Caco-2 (cell line): ENCODE measurements around the gene NENF. TPM values are rescaled to one million over a fixed set of nuclear protein-coding genes. Genes with fewer than 3 reads are reported as not detected.

Source experiments
- BruUV-seq: library from RNA; stranded (reverse); fragments of 400-500 nt; replicated peaks from 2 replicates; lab custom pipeline; 2021; lab: Mats Ljungman, UMichigan
- CTCF ChIA-PET: fragments of 300-600 bp; sonication (Branson Sonifier 250); formaldehyde crosslinking; loops from one replicate; lab custom pipeline; 2022; ENCODE audit warnings: antibody characterized with exemption; lab: Charles Lee
- POLR2A ChIA-PET: fragments of 300-600 bp; sonication (Branson Sonifier 250); formaldehyde crosslinking; loops from one replicate; lab custom pipeline; 2022; ENCODE audit warnings: antibody characterized with exemption; lab: Charles Lee
- DNase-seq, 2 experiments: peaks; one replicate each; pipeline versions ENCODE4 v3.0.0 to v3.0.0-alpha.2; 2020 to 2022
- H3K27me3 ChIP-seq: replicated peaks from 2 replicates; pipeline ENCODE4 v1.6.0; 2011; ENCODE audit warnings: low read length; ENCODE audit not compliant: control insufficient read depth, insufficient read depth
- H3K36me3 ChIP-seq: 2 replicates; pipeline ENCODE4 v1.5.1; 2011; ENCODE audit warnings: low read length; ENCODE audit not compliant: control insufficient read depth, insufficient read depth
- H3K4me1 ChIP-seq: fragments of 250-450 bp; sonication (Bioruptor Pico); 2 replicates; pipeline ENCODE4 v1.5.1; 2020; ENCODE audit warnings: mild to moderate bottlenecking
- H3K4me3 ChIP-seq: 2 replicates; pipeline ENCODE4 v1.5.1; 2011; ENCODE audit warnings: low read depth, mild to moderate bottlenecking, control low read depth, low read length
- H3K9me3 ChIP-seq: fragments of 250-450 bp; sonication (Bioruptor Pico); 2 replicates; pipeline ENCODE4 v1.5.1; 2020; ENCODE audit warnings: mild to moderate bottlenecking, moderate library complexity
- H3K27ac Mint-ChIP-seq: one replicate; pipeline ENCODE4 v1.8.0; 2022; ENCODE audit warnings: mixed read lengths; ENCODE audit not compliant: unreplicated experiment
- H3K27me3 Mint-ChIP-seq: one replicate; pipeline ENCODE4 v1.8.0; 2022; ENCODE audit warnings: mixed read lengths; ENCODE audit not compliant: insufficient read depth, unreplicated experiment
- H3K36me3 Mint-ChIP-seq: one replicate; pipeline ENCODE4 v1.8.0; 2022; ENCODE audit warnings: mild to moderate bottlenecking, mixed read lengths; ENCODE audit not compliant: insufficient read depth, unreplicated experiment
- H3K4me1 Mint-ChIP-seq: one replicate; pipeline ENCODE4 v1.8.0; 2022; ENCODE audit warnings: low read depth, mixed read lengths; ENCODE audit not compliant: unreplicated experiment
- H3K4me3 Mint-ChIP-seq: one replicate; pipeline ENCODE4 v1.8.0; 2022; ENCODE audit warnings: mild to moderate bottlenecking, moderate library complexity, mixed read lengths; ENCODE audit not compliant: unreplicated experiment
- H3K9me3 Mint-ChIP-seq: one replicate; pipeline ENCODE4 v1.8.0; 2022; ENCODE audit warnings: mixed read lengths; ENCODE audit not compliant: unreplicated experiment
- intact Hi-C: fragments of 100-400 bp; cut with micrococcal nuclease; formaldehyde crosslinking; loops from one replicate; pipeline ENCODE4 v1.10.0; 2022; ENCODE audit not compliant: unreplicated experiment
- total RNA-seq: library from RNA; stranded (reverse); gene quantifications from 2 replicates; pipeline ENCODE4 v1.2.3, GENCODE V29; 2022
- TF ChIP-seq, protein P1 (sequence below), 2 experiments: fragments of 200-600 bp in 1 of 2; IDR thresholded peaks; 1 replicate in 1 of 2; 2 replicates in 1 of 2; pipeline versions ENCODE4 v1.5.1 to v1.8.0; 2011 to 2022; ENCODE audit warnings: antibody characterized with exemption in 1 of 2, control low read depth in 1 of 2, inconsistent platforms in 1 of 2, low read depth in 1 of 2, low read length in 1 of 2, mild to moderate bottlenecking in 1 of 2, moderate library complexity in 1 of 2; ENCODE audit not compliant: insufficient read depth in 1 of 2, severe bottlenecking in 1 of 2, unreplicated experiment in 1 of 2

The NENF gene
- total RNA-seq, 1 experiment from 2014 or later, result 90.1 TPM

DNA sequence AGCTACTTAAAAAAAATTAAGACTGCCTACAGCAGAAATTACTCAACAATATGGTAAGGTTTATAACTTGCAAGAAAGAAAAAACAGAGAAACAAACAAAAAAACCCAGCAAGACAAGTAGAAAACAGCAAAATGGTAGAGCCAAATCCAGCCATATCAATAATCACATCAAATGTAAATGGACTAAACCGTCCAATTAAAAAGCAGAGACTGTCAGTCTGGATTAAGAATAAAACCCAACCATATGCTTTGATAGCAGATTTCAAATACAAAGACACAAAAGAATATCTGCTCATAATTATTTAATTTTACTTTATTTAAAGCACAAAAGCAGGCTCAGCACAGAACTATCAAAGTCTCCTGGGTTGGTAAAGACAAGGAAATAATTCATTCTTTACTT is 35.5 kb upstream of the NENF start:
- peaks cover 5% of the 10 kb centered on the region for H3K36me3 Mint-ChIP-seq
- intact Hi-C loops, result no loop called here
- H3K9me3 Mint-ChIP-seq, result peaks cover 31% of the 10 kb centered on the region
- CTCF ChIA-PET, result no interaction called here
- DNase-seq, result no peak
- BruUV-seq, result no TSS peak
- no peak overlapping the region for H3K4me3 Mint-ChIP-seq
- no peaks in the 10 kb centered on the region for H3K4me1 Mint-ChIP-seq
- H3K4me3 ChIP-seq, result no peak overlapping the region
- H3K27ac Mint-ChIP-seq, result no peak overlapping the region
- H3K4me1 ChIP-seq, result no peaks in the 10 kb centered on the region
- POLR2A ChIA-PET, result no interaction called here
- H3K27me3 ChIP-seq, result no peaks in the 10 kb centered on the region
- peaks cover 16% of the 10 kb centered on the region for H3K9me3 ChIP-seq
- no peaks in the 10 kb centered on the region for H3K27me3 Mint-ChIP-seq
- TF ChIP-seq, protein P1, sequence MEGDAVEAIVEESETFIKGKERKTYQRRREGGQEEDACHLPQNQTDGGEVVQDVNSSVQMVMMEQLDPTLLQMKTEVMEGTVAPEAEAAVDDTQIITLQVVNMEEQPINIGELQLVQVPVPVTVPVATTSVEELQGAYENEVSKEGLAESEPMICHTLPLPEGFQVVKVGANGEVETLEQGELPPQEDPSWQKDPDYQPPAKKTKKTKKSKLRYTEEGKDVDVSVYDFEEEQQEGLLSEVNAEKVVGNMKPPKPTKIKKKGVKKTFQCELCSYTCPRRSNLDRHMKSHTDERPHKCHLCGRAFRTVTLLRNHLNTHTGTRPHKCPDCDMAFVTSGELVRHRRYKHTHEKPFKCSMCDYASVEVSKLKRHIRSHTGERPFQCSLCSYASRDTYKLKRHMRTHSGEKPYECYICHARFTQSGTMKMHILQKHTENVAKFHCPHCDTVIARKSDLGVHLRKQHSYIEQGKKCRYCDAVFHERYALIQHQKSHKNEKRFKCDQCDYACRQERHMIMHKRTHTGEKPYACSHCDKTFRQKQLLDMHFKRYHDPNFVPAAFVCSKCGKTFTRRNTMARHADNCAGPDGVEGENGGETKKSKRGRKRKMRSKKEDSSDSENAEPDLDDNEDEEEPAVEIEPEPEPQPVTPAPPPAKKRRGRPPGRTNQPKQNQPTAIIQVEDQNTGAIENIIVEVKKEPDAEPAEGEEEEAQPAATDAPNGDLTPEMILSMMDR (IDR thresholded peaks at IDR 0.05; ENCODE audit: insufficient read depth in 1 of 2, low read depth in 1 of 2, low read length in 1 of 2, severe bottlenecking in 1 of 2, unreplicated experiment in 1 of 2), result no peak
- H3K36me3 ChIP-seq, result no peaks in the 10 kb centered on the region

DNA sequence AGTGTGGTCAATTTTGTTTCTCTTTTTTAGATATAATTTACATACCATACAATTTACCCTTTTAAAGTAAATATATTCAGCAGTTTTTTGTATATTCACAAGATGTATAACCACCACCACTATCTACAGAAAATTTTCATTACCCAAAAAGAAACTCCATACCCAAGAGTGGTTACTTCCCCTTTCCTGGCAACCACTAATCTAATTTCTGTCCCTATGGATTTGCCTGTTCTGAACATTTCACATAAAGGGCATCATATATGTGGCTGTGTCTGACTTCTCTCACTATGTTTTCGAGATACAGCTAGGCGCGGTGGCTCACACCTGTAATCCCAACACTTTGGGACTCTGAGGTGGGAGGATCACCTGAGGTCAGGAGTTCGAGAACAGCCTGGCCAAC is 31.7 kb upstream of the NENF start:
- DNase-seq, result no peak
- Mint-ChIP-seq H3K27me3 (no peaks in the 10 kb centered on the region), H3K36me3 (peaks cover 19% of the 10 kb centered on the region), H3K4me1 (no peaks in the 10 kb centered on the region), H3K27ac (no peak overlapping the region), H3K9me3 (peaks cover 20% of the 10 kb centered on the region), H3K4me3 (no peak overlapping the region)
- no peaks in the 10 kb centered on the region for H3K27me3 ChIP-seq
- intact Hi-C loops, result no loop called here
- POLR2A ChIA-PET, result no interaction called here
- H3K36me3 ChIP-seq, result no peaks in the 10 kb centered on the region
- CTCF ChIA-PET, result interaction anchor here (0.7 kb wide), 1 partner anchor 35 kb away, joined by 5 read pairs; no protein-coding TSS in a partner anchor
- no peak overlapping the region for H3K4me3 ChIP-seq
- no TSS peak for BruUV-seq
- TF ChIP-seq, protein P1 (IDR thresholded peaks at IDR 0.05; ENCODE audit: insufficient read depth in 1 of 2, low read depth in 1 of 2, low read length in 1 of 2, severe bottlenecking in 1 of 2, unreplicated experiment in 1 of 2), result no peak
- H3K4me1 ChIP-seq, result no peaks in the 10 kb centered on the region
- H3K9me3 ChIP-seq, result peaks cover 14% of the 10 kb centered on the region

DNA sequence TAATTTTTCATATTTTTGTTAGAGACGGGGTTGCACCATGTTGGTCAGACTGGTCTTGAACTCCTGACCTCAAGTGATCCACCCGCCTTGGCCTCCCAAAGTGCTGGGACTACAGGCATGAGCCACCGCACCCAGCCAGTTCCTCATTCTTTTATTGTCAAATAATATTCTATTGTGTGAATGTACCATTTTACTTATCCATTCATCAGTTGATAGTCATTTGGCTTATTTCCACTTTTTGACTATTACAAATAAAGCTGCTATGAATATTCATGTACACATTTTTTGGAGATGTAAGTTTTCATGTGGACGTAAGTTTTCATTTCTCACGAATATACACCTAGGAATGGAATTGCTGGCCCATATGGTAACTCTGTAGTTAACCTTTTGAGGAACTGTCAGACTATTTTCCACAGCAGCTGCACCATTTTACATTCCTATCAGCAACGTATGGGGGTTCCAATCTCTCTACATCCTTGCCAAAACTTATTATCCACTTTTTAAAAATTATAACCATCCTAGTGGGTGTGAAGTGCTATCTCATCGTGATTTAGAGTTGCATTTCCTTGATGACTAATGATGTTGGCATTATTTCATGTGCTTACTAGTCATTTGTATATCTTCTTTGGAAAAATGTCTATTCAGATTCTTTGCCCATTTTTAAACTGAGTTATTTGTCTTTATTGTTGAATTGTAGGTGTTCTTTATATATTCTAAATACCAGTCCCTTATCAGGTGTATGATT is 30.7 kb upstream of the NENF start:
- no peaks in the 10 kb centered on the region for H3K4me1 Mint-ChIP-seq
- H3K36me3 Mint-ChIP-seq, result peaks cover 19% of the 10 kb centered on the region
- TF ChIP-seq, protein P1 (IDR thresholded peaks at IDR 0.05; ENCODE audit: insufficient read depth in 1 of 2, low read depth in 1 of 2, low read length in 1 of 2, severe bottlenecking in 1 of 2, unreplicated experiment in 1 of 2), result no peak
- no peak overlapping the region for H3K27ac Mint-ChIP-seq
- H3K27me3 ChIP-seq, result no peaks in the 10 kb centered on the region
- DNase-seq, result no peak
- no peak overlapping the region for H3K4me3 ChIP-seq
- intact Hi-C loops, result no loop called here
- no peaks in the 10 kb centered on the region; the same call in 1 of the 2 replicates for H3K36me3 ChIP-seq
- no peaks in the 10 kb centered on the region for H3K4me1 ChIP-seq
- POLR2A ChIA-PET, result no interaction called here
- H3K9me3 ChIP-seq, result peaks cover 5% of the 10 kb centered on the region
- no peaks in the 10 kb centered on the region for H3K27me3 Mint-ChIP-seq
- CTCF ChIA-PET, result no interaction called here
- no peak overlapping the region for H3K4me3 Mint-ChIP-seq
- BruUV-seq, result no TSS peak
- peaks cover 16% of the 10 kb centered on the region for H3K9me3 Mint-ChIP-seq
